Mesendoderm (in vitro differentiated cells): ENCODE data around the gene CADM2.
A peak's percentile ranks its signal among the peaks of the same experiment; 100 is the strongest.

ENCODE experiments used
- DNase-seq: peaks from one replicate; pipeline ENCODE4 v3.0.0; 2013
- H2AK5ac ChIP-seq: 2 replicates; pipeline ENCODE4 v1.6.1; 2013; ENCODE audit warnings: low read length, inconsistent platforms
- H2BK120ac ChIP-seq: 2 replicates; pipeline ENCODE4 v1.6.1; 2013; ENCODE audit warnings: low read depth, mild to moderate bottlenecking, low read length, moderate library complexity, mixed read lengths
- H2BK15ac ChIP-seq: replicated peaks from 2 replicates; pipeline ENCODE4 v1.6.1; 2013; ENCODE audit warnings: low read depth, mild to moderate bottlenecking, moderate library complexity
- H2BK5ac ChIP-seq: 2 replicates; pipeline ENCODE4 v1.6.1; 2013; ENCODE audit warnings: low read length, inconsistent platforms
- H3K18ac ChIP-seq: 2 replicates; pipeline ENCODE4 v1.6.1; 2013; ENCODE audit warnings: mild to moderate bottlenecking, low read length, mixed read lengths
- H3K23ac ChIP-seq: one replicate; pipeline ENCODE4 v1.6.1; 2013; ENCODE audit warnings: low read length
- H3K27ac ChIP-seq: 2 replicates; pipeline ENCODE4 v1.5.1; 2013; ENCODE audit warnings: low read depth, mild to moderate bottlenecking, inconsistent platforms, low read length, moderate library complexity
- H3K27me3 ChIP-seq: 2 replicates; pipeline ENCODE4 v1.6.1; 2013; ENCODE audit warnings: low read length, control low read depth, mild to moderate bottlenecking, inconsistent platforms; ENCODE audit not compliant: insufficient read depth, poor library complexity
- H3K36me3 ChIP-seq: 2 replicates; pipeline ENCODE4 v1.6.1; 2013; ENCODE audit warnings: low read length, inconsistent platforms; ENCODE audit not compliant: control insufficient read depth, insufficient read depth
- H3K4ac ChIP-seq: one replicate; pipeline ENCODE4 v1.6.1; 2013; ENCODE audit warnings: low read depth, mild to moderate bottlenecking, low read length, moderate library complexity
- H3K4me1 ChIP-seq: 2 replicates; pipeline ENCODE4 v1.6.1; 2013; ENCODE audit warnings: low read depth, low read length, inconsistent platforms; ENCODE audit not compliant: control insufficient read depth
- H3K4me2 ChIP-seq: 2 replicates; pipeline ENCODE4 v1.6.1; 2013; ENCODE audit warnings: low read length
- H3K4me3 ChIP-seq: 2 replicates; pipeline ENCODE4 v1.5.1; 2013; ENCODE audit warnings: mild to moderate bottlenecking, low read length
- H3K56ac ChIP-seq: one replicate; pipeline ENCODE4 v1.6.1; 2013; ENCODE audit warnings: low read length
- H3K79me1 ChIP-seq: 2 replicates; pipeline ENCODE4 v1.6.1; 2013; ENCODE audit warnings: low read length, inconsistent platforms
- H3K79me2 ChIP-seq: 2 replicates; pipeline ENCODE4 v1.6.1; 2013; ENCODE audit warnings: mild to moderate bottlenecking, low read length; ENCODE audit not compliant: control insufficient read depth, insufficient read depth
- H3K9ac ChIP-seq: 2 replicates; pipeline ENCODE4 v1.6.1; 2013; ENCODE audit warnings: low read length, inconsistent platforms
- H4K5ac ChIP-seq: one replicate; pipeline ENCODE4 v1.6.1; 2013; ENCODE audit warnings: low read length
- H4K8ac ChIP-seq: one replicate; pipeline ENCODE4 v1.6.1; 2013; ENCODE audit warnings: low read depth, mild to moderate bottlenecking, control low read depth, low read length, moderate library complexity
- WGBS: extraction: QIAGEN DNeasy Blood & Tissue Kit; methylation state at CpG from one replicate; pipeline ENCODE4 v1.1.7; 2013; ENCODE audit warnings: low lambda C conversion rate, missing lambda C conversion rate; ENCODE audit not compliant: insufficient coverage; ENCODE audit errors: extremely low coverage; 5-methylcytosine and 5-hydroxymethylcytosine counted together

Gene CADM2

GRCh38 chr3:85304360-85304964 is 345.7 kb downstream of the CADM2 start:
- Histone ChIP-seq H3K4me2 (no peak overlapping the region), H3K18ac (no peak overlapping the region), H3K27me3 (no peaks in the 10 kb centered on the region), H2AK5ac (no peak overlapping the region), H2BK120ac (no peak overlapping the region), H3K9ac (no peak overlapping the region), H3K4ac (no peak overlapping the region), H4K5ac (no peak overlapping the region), H3K23ac (no peak overlapping the region), H4K8ac (no peak overlapping the region), H3K79me1 (no peaks in the 10 kb centered on the region), H3K79me2 (no peaks in the 10 kb centered on the region), H2BK15ac (no peak overlapping the region), H2BK5ac (no peak overlapping the region), H3K56ac (no peak overlapping the region), H3K36me3 (no peaks in the 10 kb centered on the region), H3K4me1 (no peaks in the 10 kb centered on the region), H3K4me3 (no peak overlapping the region), H3K27ac (no peak overlapping the region)
- WGBS = no CpG with 5 or more reads among the region's 3 CpGs
- peak; percentile 7 for DNase-seq

GRCh38 chr3:85312331-85312730 is 353.5 kb downstream of the CADM2 start:
- Histone ChIP-seq H3K56ac (no peak overlapping the region), H3K36me3 (no peaks in the 10 kb centered on the region), H3K4me2 (no peak overlapping the region), H3K18ac (no peak overlapping the region), H3K27me3 (no peaks in the 10 kb centered on the region), H3K27ac (no peak overlapping the region), H2BK5ac (no peak overlapping the region), H3K23ac (no peak overlapping the region), H3K79me2 (no peaks in the 10 kb centered on the region), H4K5ac (no peak overlapping the region), H3K79me1 (no peaks in the 10 kb centered on the region), H2BK120ac (no peak overlapping the region), H3K9ac (no peak overlapping the region), H3K4me1 (no peaks in the 10 kb centered on the region), H3K4ac (no peak overlapping the region), H2AK5ac (no peak overlapping the region), H2BK15ac (no peak overlapping the region), H4K8ac (no peak overlapping the region), H3K4me3 (no peak overlapping the region)
- no peak for DNase-seq
- no CpG with 5 or more reads among the region's 3 CpGs for WGBS

GRCh38 chr3:85313380-85313779 is 354.6 kb downstream of the CADM2 start:
- no peak overlapping the region for H2BK120ac ChIP-seq
- WGBS = no CpG with 5 or more reads among the region's 1 CpG
- no peaks in the 10 kb centered on the region for H3K4me1 ChIP-seq
- no peak overlapping the region for H3K4me3 ChIP-seq
- H3K27me3 ChIP-seq = no peaks in the 10 kb centered on the region
- H3K56ac ChIP-seq = no peak overlapping the region
- no peak overlapping the region for H3K18ac ChIP-seq
- H3K4ac ChIP-seq = no peak overlapping the region
- H3K27ac ChIP-seq = no peak overlapping the region
- no peak overlapping the region for H2BK5ac ChIP-seq
- H2BK15ac ChIP-seq = no peak overlapping the region
- H4K8ac ChIP-seq = no peak overlapping the region
- no peaks in the 10 kb centered on the region for H3K36me3 ChIP-seq
- no peak overlapping the region for H3K4me2 ChIP-seq
- no peak overlapping the region for H4K5ac ChIP-seq
- no peak overlapping the region for H3K23ac ChIP-seq
- DNase-seq = no peak
- no peak overlapping the region for H3K9ac ChIP-seq
- no peaks in the 10 kb centered on the region for H3K79me2 ChIP-seq
- no peak overlapping the region for H2AK5ac ChIP-seq
- H3K79me1 ChIP-seq = no peaks in the 10 kb centered on the region

- H3K79me2 ChIP-seq = no peaks in the 10 kb centered on the region
- H3K27ac ChIP-seq = no peak overlapping the region
- H3K79me1 ChIP-seq = no peaks in the 10 kb centered on the region
- no peak overlapping the region for H3K18ac ChIP-seq
- no peaks in the 10 kb centered on the region for H3K4me1 ChIP-seq
- no peak overlapping the region for H3K4me2 ChIP-seq
- no peak overlapping the region for H4K8ac ChIP-seq
- H2BK5ac ChIP-seq = no peak overlapping the region
- no peak overlapping the region for H4K5ac ChIP-seq
- no peak overlapping the region for H3K56ac ChIP-seq
- no peak overlapping the region for H2BK120ac ChIP-seq
- H3K4me3 ChIP-seq = no peak overlapping the region
- no peaks in the 10 kb centered on the region for H3K27me3 ChIP-seq
- H3K36me3 ChIP-seq = no peaks in the 10 kb centered on the region
- WGBS = no CpG with 5 or more reads among the region's 1 CpG
- H2BK15ac ChIP-seq = no peak overlapping the region
- DNase-seq = no peak
- H2AK5ac ChIP-seq = no peak overlapping the region
- no peak overlapping the region for H3K23ac ChIP-seq
- no peak overlapping the region for H3K4ac ChIP-seq
- H3K9ac ChIP-seq = no peak overlapping the region
Observed at GRCh38 chr3:85316252-85316651, 357.5 kb downstream of the CADM2 start.

GRCh38 chr3:85321892-85322291 is 363.1 kb downstream of the CADM2 start:
- no peak overlapping the region for H2BK5ac ChIP-seq
- H3K27ac ChIP-seq = no peak overlapping the region
- H3K36me3 ChIP-seq = no peaks in the 10 kb centered on the region
- H3K4me1 ChIP-seq = no peaks in the 10 kb centered on the region
- no peak overlapping the region for H2BK120ac ChIP-seq
- no peak overlapping the region for H4K8ac ChIP-seq
- H2AK5ac ChIP-seq = no peak overlapping the region
- H4K5ac ChIP-seq = no peak overlapping the region
- no peak overlapping the region for H3K4me3 ChIP-seq
- no peak overlapping the region for H2BK15ac ChIP-seq
- H3K18ac ChIP-seq = no peak overlapping the region
- DNase-seq = no peak
- WGBS = no CpG with 5 or more reads among the region's 3 CpGs
- no peaks in the 10 kb centered on the region for H3K79me2 ChIP-seq
- H3K4me2 ChIP-seq = no peak overlapping the region
- H3K56ac ChIP-seq = no peak overlapping the region
- no peaks in the 10 kb centered on the region for H3K79me1 ChIP-seq
- H3K9ac ChIP-seq = no peak overlapping the region
- no peak overlapping the region for H3K4ac ChIP-seq
- H3K27me3 ChIP-seq = no peaks in the 10 kb centered on the region
- no peak overlapping the region for H3K23ac ChIP-seq

GRCh38 chr3:85330071-85330470 is 371.3 kb downstream of the CADM2 start:
- H3K4me2 ChIP-seq = no peak overlapping the region
- H3K36me3 ChIP-seq = no peaks in the 10 kb centered on the region
- no peak overlapping the region for H4K5ac ChIP-seq
- no peak overlapping the region for H3K27ac ChIP-seq
- no peak overlapping the region for H3K4ac ChIP-seq
- no peaks in the 10 kb centered on the region for H3K79me1 ChIP-seq
- no peak overlapping the region for H2BK15ac ChIP-seq
- H3K23ac ChIP-seq = no peak overlapping the region
- no peaks in the 10 kb centered on the region for H3K27me3 ChIP-seq
- no peak for DNase-seq
- no peak overlapping the region for H3K56ac ChIP-seq
- H3K18ac ChIP-seq = no peak overlapping the region
- WGBS = no CpG with 5 or more reads among the region's 2 CpGs
- H3K4me3 ChIP-seq = no peak overlapping the region
- no peak overlapping the region for H2BK5ac ChIP-seq
- H2BK120ac ChIP-seq = no peak overlapping the region
- no peak overlapping the region for H3K9ac ChIP-seq
- H4K8ac ChIP-seq = no peak overlapping the region
- H3K4me1 ChIP-seq = no peaks in the 10 kb centered on the region
- no peaks in the 10 kb centered on the region for H3K79me2 ChIP-seq
- H2AK5ac ChIP-seq = no peak overlapping the region
